Pancreas (tissue), 10 donors: ENCODE measurements around the gene OTOA. TPM values are rescaled to one million over a fixed set of nuclear protein-coding genes. Genes with fewer than 3 reads are reported as not detected.
"Not testable (repeated sequence)": the region's sequence is repeated elsewhere in the genome, so short reads cannot be mapped to it uniquely, and the experiment has no call there.

Source experiments
- ATAC-seq, 4 donors: fragments of 200-7000 bp; cut with Tn5 transposase; one replicate each; pipeline versions ENCODE4 v1.8.0 to v1.9.1; 2020; ENCODE audit warnings: mild to moderate bottlenecking in 4 of 4, moderate library complexity in 4 of 4
- DNase-seq, 6 donors: peaks; one replicate each; pipeline ENCODE4 v3.0.0-alpha.2; 2020
- FAIRE-seq: peaks from 2 replicates; lab custom pipeline; 2012; peaks lifted over from hg19 to GRCh38; lab: Jason Lieb, UNC
- H3K27ac ChIP-seq, 4 donors: fragments of 200-600 bp; sonication (generic); 1 replicate in 3 of 4; 2 replicates in 1 of 4; pipeline versions ENCODE4 v1.5.0 to v1.8.0; 2020
- H3K27me3 ChIP-seq, 4 donors: fragments of 200-600 bp; one replicate each; pipeline ENCODE4 v1.8.0; 2021
- H3K36me3 ChIP-seq, 3 donors: fragments of 200-600 bp; sonication (generic) in 1 of 3; one replicate each; pipeline versions ENCODE4 v1.5.0 to v1.8.0; 2020 to 2021
- H3K4me1 ChIP-seq, 3 donors: fragments of 200-600 bp; one replicate each; pipeline ENCODE4 v1.8.0; 2021
- H3K4me3 ChIP-seq, 4 donors: fragments of 200-600 bp; sonication (generic) in 2 of 4; one replicate each; pipeline versions ENCODE4 v1.5.0 to v1.8.0; 2020 to 2021
- H3K9me3 ChIP-seq, 4 donors: fragments of 200-600 bp; one replicate each; pipeline ENCODE4 v1.8.0; 2021
- CTCF ChIP-seq, 4 donors: fragments of 200-600 bp; sonication (generic) in 3 of 4; IDR thresholded peaks; one replicate each; pipeline versions ENCODE4 v1.5.0 to v1.8.0; 2021; ENCODE audit warnings: antibody characterized with exemption in 4 of 4
- WGBS, 2 donors: extraction: QIAGEN DNeasy Blood & Tissue Kit; methylation state at CpG; one replicate each; pipeline ENCODE4 v1.1.7; 2013; 5-methylcytosine and 5-hydroxymethylcytosine counted together
- intact Hi-C, 3 donors: fragments of 100-400 bp; cut with DNase I; formaldehyde crosslinking; loops; one replicate each; pipeline versions ENCODE4 v1.11.1 to v1.14.2; 2022
- polyA plus RNA-seq, 2 donors: library from polyadenylated mRNA; stranded (reverse); fragments of 200-250 nt; gene quantifications; one replicate each; pipeline ENCODE4 v1.2.3, GENCODE V29; 2013
- total RNA-seq, 6 donors: library from RNA; stranded (reverse); fragmentation: NEBNext Ultra II Directional in 4 of 6; extraction: Animal tissue kit (Norgen Biotek cat#: 25700) in 4 of 6; gene quantifications; one replicate each; pipeline versions ENCODE4 v1.2.1 to v1.2.4, GENCODE V29; 2021 to 2023
- donor health status: healthy with polysubstance abuse.
- donor health status: DM: no; HTN: no; CAD: no; lungs with moderate emphysema.
- donor health status: DM: no; HTN: no; CAD: no.
- donor health status: control.
- donor health status: control.
- donor health status: Bipolar disorder and iron deficiency.
- donor health status: DM: yes; HTN: yes; CAD: no.
- donor health status: DM: no; HTN: no; CAD: no.
- donor health status: DM: no; HTN: no; CAD: no.
- donor health status: DM: yes; HTN: yes; CAD: no.

Gene OTOA
- total and polyA plus RNA-seq, 8 donors = 0.04 to 0.50 (median 0.12) TPM; not detected in 4

- no peak for TF ChIP-seq CTCF (IDR thresholded peaks at IDR 0.05)
- Histone ChIP-seq H3K4me1 (no peaks in the 10 kb centered on the region), H3K27me3 (peaks cover 0 to 2% (median 0%) of the 10 kb centered on the region in 4 donors), H3K9me3 (no peaks in the 10 kb centered on the region), H3K27ac (no peak overlapping the region), H3K4me3 (no peak overlapping the region), H3K36me3 (no peaks in the 10 kb centered on the region)
- ATAC-seq = no peak
- no peak for DNase-seq
- no peak for FAIRE-seq
- intact Hi-C loops = no loop called here
- 59% methylated on average over 3 of the region's 3 CpGs for WGBS, 2 donors
Measured at GRCh38 chr16:21666772-21667171, 3.0 kb downstream of the OTOA start.

GRCh38 chr16:21667575-21667974, 3.8 kb downstream of the OTOA start:
- WGBS, 2 donors = 79 to 87% methylated on average over 3 of the region's 3 CpGs
- H3K9me3 ChIP-seq = no peaks in the 10 kb centered on the region
- ATAC-seq = no peak
- no peak for TF ChIP-seq CTCF (IDR thresholded peaks at IDR 0.05)
- no peak for DNase-seq
- H3K27ac ChIP-seq = no peak overlapping the region
- H3K36me3 ChIP-seq = no peaks in the 10 kb centered on the region
- FAIRE-seq = no peak
- H3K4me1 ChIP-seq = no peaks in the 10 kb centered on the region
- intact Hi-C loops = no loop called here
- H3K4me3 ChIP-seq = no peak overlapping the region
- H3K27me3 ChIP-seq = peaks cover 0 to 2% (median 0%) of the 10 kb centered on the region in 4 donors

- intact Hi-C loops = no loop called here
- no peak for TF ChIP-seq CTCF (IDR thresholded peaks at IDR 0.05)
- 82 to 88% methylated on average over 3 of the region's 3 CpGs for WGBS, 2 donors
- Histone ChIP-seq H3K4me3 (no peak overlapping the region), H3K36me3 (no peaks in the 10 kb centered on the region), H3K4me1 (no peaks in the 10 kb centered on the region), H3K27ac (no peak overlapping the region), H3K27me3 (no peaks in the 10 kb centered on the region), H3K9me3 (no peaks in the 10 kb centered on the region)
- ATAC-seq (no peak), DNase-seq (no peak), FAIRE-seq (no peak)
Measured at GRCh38 chr16:21673469-21673868, 9.7 kb downstream of the OTOA start.

GRCh38 chr16:21674456-21674855, 10.7 kb downstream of the OTOA start:
- FAIRE-seq, H3K4me3 ChIP-seq, H3K27ac ChIP-seq, DNase-seq, H3K4me1 ChIP-seq, H3K9me3 ChIP-seq, H3K27me3 ChIP-seq, ATAC-seq, intact Hi-C loops, H3K36me3 ChIP-seq: not testable (repeated sequence)
- WGBS, 2 donors = 76 to 79% methylated on average over 4 of the region's 4 CpGs

GRCh38 chr16:21680714-21681113, 16.9 kb downstream of the OTOA start:
- H3K36me3 ChIP-seq, DNase-seq, intact Hi-C loops, H3K27ac ChIP-seq, ATAC-seq, FAIRE-seq, H3K4me1 ChIP-seq, H3K4me3 ChIP-seq, H3K9me3 ChIP-seq, H3K27me3 ChIP-seq: not testable (repeated sequence)
- WGBS, 2 donors = 74 to 89% methylated on average over 5 of the region's 5 CpGs

GRCh38 chr16:21683184-21683583, 19.4 kb downstream of the OTOA start:
- no peak for FAIRE-seq
- Histone ChIP-seq H3K4me1 (no peaks in the 10 kb centered on the region), H3K27me3 (no peaks in the 10 kb centered on the region), H3K27ac (no peak overlapping the region), H3K36me3 (no peaks in the 10 kb centered on the region), H3K4me3 (no peak overlapping the region), H3K9me3 (no peaks in the 10 kb centered on the region)
- no peak for DNase-seq
- no peak for ATAC-seq
- TF ChIP-seq CTCF (IDR thresholded peaks at IDR 0.05) = no peak
- WGBS, 2 donors = 65 to 79% methylated on average over 3 of the region's 3 CpGs
- intact Hi-C loops = no loop called here
